HG03175 (cell line): ENCODE measurements around the gene DEGS2.

Source experiments
- ATAC-seq: cut with Tn5 transposase; IDR thresholded peaks from one replicate; pipeline ENCODE4 v1.9.1; 2021; ENCODE audit warnings: mild to moderate bottlenecking, moderate library complexity; ENCODE audit not compliant: unreplicated experiment

Gene DEGS2

DNA sequence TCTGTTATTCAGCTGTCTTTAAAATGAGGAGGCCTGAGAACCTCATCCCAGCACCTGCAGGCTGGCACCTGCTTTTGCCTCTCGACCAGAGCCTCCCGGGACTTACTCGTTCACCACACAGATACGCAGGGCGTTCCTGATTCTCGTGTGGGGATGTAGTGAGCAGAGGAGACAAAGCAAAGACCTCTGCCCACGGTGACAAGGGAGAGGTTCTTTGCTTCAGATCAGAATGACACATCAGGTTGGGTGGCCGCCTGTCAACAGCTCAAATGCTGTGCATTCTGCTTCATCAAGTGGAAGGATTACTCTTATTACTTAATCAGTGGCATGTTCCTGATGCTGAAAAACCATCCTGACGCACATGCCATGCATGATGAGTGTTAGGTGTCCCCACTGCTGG lies 24.4 kb downstream of the DEGS2 start:
- no peak for ATAC-seq

GRCh38 chr14:100134586-100134985 lies 24.9 kb downstream of the DEGS2 start:
- ATAC-seq, result no peak

- no peak for ATAC-seq
Observed at GRCh38 chr14:100132903-100133510, 26.4 kb downstream of the DEGS2 start.

DNA sequence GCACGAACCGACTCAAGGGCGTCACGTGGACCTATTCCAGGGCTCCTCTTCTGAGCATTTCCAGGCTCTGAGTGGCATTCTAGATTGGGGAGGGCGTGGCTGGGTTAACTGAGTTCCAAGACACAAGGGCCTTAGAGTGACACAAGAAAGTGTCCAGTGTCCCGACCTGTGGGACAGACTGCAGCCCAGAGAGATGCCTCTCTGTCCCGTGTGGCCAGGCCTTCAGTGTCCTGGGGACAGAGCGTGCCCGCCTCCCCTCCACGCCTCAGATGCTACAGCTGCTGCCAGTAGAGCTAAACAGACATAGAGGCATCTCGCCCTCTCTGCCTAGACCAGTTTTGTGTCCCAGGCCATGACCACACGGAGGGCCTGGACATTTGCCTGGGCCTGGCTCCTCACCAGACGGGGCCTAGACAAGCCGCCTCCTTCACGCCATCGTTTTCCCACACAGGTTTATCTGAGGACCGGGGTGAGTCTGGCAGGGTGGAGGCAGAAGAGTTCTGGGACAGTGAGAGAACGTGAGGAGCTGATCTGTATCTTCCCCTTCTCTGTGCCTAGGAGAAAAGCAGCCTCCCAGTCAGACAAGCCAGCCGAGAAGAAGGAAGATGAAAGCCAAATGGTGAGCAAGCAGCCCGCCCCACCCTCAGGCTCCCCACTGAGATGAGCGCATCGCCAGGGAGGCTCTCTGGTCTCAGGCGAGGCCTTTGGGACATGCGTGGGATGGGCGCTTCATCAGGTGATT lies 27.1 kb downstream of the DEGS2 start:
- ATAC-seq, result no peak

- no peak for ATAC-seq
Observed at GRCh38 chr14:100131181-100131580, 28.3 kb downstream of the DEGS2 start.

- ATAC-seq, result no peak
Observed at GRCh38 chr14:100130521-100130920, 28.9 kb downstream of the DEGS2 start.

GRCh38 chr14:100129161-100129589 lies 30.3 kb downstream of the DEGS2 start:
- no peak for ATAC-seq

GRCh38 chr14:100128688-100129087 lies 30.8 kb downstream of the DEGS2 start:
- no peak for ATAC-seq

GRCh38 chr14:100127853-100128455 lies 31.5 kb downstream of the DEGS2 start:
- ATAC-seq, result no peak

DNA sequence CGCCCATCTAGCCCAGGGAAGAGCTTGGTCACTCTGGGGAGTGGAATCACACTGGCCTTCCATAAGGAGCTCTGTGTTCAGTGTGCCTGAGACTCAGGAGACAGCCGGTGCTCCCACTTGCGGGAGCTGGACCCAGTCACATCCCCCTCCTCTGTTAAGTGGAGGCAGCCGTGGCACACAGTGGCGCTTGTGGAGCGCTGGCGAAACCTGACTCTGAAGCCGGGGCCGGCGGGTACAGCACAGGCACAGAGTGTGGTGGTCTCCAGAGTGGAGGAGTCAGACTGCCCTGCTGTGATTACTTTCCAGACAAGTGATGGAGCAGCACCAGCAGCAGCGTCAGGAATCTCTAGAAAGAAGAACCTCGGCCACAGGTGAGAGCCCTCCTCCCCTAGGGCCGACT lies 33.0 kb downstream of the DEGS2 start:
- no peak for ATAC-seq

DNA sequence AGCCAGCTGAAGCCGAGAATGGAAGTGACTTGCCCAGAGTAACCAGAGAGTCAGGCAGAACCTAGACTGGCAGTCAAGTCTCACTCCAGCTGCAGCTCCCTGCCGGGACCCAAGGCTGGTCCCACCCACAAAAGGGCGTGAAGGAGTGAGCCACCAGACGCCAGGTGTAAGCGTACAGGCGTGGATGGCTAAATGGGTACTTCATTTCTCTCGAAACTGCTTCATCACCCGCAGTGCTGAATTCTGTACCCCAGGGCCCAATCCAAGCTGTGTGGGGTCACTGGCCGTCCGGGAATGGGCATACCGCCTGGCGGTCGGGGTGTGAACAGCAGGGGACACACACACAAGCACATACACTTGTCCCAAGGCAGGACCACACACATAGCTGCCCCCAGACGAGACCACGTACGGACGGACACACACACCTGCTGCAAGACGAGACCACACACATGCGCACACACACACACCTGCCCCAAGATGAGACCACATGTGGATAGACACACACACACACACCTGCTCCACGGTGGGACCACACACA lies 34.8 kb downstream of the DEGS2 start:
- ATAC-seq, result no peak

DNA sequence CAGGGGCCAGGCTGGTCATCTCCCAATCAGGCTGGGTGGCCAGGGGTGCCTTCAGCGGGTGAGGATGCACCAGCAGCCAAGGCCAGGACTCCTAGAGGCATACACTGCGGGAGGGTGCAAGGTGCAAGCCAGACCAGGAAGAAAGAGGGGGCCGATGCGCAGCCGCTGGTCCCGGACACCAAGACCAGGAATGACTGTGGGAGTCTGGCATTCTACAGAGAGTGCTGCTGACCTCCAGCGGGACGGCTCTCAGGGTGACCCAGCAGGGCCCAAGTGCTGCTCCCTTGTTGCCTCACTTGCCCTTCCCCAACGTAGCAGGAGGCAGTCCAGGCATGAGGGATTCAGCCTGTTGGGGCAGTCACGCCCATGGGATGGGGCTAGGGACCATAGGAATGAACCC lies 35.8 kb downstream of the DEGS2 start:
- ATAC-seq, result no peak

DNA sequence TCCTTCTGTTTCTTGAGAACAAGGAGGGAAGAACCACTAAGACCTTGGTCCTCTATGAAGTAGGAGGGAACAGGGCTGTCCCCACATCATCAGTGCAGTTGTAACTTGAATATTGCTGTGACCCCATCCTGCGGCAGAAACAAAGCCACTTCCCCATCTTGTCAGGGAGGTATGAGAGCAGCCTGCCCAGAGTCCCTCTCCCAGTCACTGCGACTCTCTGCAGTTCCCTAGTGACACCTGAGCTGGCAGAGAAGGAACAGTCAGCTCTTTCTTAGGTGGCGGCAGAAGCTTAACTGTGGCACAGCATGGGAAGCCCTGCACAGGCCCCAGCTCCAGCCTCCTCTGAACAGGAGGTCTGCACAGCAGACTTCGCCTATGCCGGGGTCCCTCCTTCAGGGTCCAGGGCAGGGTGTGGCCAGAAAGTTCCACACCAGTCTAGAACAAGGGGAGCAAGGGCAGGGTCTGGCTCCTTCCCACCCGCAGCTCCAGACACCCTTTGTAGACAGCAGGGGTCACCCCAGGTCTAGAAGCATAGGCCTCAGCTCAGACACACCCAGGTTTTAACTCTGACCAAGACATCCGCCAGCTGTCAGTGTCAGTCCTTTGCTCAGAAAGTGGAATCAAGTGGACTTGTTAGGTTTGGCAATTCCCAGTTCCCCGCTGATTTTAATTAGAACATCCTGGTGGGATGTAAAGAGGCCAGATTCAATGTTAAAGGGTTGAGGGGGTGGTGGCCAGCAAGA lies 36.8 kb downstream of the DEGS2 start:
- ATAC-seq, result no peak

DNA sequence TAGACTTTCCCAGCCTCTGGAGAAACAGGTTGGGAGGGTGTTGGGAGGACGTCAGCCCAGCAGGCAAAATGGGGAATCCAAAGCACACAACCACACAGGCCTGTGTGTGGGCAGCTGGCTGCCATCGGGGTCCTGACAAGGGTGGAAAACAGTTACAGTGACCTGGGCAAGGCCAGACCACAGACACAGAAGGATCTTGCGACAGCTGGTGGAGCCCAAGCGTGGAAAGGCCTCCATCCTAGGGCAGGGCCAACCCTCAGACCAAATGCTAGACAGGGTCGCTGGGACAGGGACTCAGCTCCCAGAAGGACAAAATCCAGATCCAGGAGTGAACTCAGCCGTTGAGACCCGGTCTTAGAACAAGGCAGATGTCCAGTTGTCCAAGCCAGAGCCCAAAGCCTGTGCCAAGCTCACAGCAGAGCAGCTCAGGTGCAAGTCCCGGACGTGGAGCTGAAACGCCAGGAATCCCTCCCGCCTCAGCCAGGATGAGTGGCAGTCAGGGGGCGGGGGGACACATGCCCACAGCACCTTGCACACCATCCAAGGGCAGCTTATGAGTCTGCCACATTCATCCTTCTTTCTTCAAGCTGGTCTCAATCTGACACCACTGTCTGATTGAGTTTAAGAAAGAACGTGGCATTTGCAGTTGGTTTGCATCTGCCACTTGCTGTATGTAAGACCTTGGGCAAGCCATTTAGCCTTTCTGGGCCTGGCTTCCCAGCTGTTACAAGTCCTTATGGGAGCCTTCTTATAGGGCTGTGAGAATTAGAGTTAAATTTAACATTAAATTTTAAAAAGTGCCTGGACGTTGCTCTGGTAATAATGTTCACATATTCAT lies 37.6 kb downstream of the DEGS2 start:
- ATAC-seq, result no peak

GRCh38 chr14:100120522-100121269 lies 38.7 kb downstream of the DEGS2 start:
- no peak for ATAC-seq

DNA sequence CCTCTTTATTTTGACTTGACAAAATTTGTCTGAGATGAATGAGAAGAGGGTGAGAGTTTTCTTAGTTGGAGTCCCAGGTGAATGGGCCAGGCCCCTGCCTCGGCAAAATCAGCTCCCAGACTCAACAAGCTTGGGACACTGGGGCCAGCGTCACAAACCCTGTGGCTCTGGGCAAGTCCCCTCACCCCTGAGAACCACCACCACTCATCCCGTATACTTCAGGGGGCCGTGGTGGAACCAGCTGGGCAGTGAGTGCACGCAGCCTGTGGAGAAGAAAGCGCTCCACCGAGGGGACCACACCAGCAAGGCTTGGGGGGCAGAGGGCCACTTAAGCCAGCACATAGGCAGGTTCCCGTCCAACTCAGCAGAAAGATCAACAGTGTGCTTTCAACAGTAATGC lies 40.2 kb downstream of the DEGS2 start:
- ATAC-seq, result no peak

- ATAC-seq, result no peak
Observed at GRCh38 chr14:100118396-100119011, 40.9 kb downstream of the DEGS2 start.

DNA sequence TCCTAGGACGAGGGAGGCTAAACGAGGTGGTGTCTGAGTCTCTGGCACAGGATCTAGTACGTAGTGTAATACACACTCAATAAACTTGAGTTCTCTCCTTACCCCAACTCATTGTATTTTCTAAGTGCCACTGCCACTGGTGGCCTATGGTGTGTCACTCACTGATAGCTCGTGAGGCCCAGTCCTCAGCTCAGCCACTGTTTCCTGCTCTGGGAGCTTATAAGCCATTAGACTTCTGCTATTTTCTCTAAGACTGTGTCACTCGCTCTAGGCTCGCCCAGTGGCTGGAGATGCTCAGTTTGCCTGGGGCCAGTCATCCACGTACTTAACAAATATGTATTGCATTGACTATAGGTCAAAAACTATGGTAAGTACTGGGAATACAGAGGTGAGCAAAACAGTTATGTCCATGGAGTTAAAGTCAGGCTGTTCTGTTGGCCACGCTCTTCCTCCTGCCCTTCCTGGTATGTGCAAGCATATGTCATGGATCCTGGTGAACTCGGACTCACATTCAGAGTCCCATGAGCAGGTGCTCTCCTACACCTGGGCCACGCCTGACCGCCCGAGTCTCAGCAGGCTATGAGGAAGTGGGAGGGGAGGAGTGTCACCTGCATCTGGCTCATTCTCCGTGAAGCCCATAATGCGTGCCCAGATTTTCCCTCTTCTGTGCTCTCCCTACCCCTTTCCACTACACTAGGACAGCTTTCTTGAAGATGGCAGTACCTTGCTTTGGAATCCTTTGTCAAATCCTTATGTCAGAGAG lies 41.6 kb downstream of the DEGS2 start:
- ATAC-seq, result no peak

DNA sequence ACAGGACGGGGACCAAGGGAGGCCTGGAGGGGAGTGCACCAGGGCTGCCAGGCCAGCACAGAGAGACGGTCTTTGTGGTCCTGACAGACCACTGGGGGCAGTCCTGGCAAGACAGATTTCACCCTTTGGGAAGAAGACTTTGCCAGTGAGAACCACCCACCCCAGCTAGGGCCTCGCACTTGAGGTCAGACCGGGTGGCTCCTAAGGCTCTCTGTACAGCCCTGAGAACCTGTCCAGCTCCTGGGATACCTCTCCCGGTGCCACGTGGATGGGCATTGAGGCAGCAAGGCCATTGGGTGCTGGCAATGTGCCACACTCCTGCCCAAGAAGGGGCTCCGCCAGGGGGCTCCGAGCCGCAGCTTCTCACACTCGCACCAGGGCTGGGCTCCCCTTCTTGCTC lies 42.4 kb downstream of the DEGS2 start:
- ATAC-seq, result no peak
